ENCODE measurements around the gene ZFTA.

- TF ChIP-seq CTCF (IDR thresholded peaks at IDR 0.05) (no peak), POLR2A (IDR thresholded peaks at IDR 0.05) (no peak)
These were observed 26.5 kb upstream of the ZFTA start for GRCh38 chr11:63795066-63795465.

Measured in gastroesophageal sphincter (tissue), 3 donors.